Keratinocyte (primary cell): ENCODE results near the gene OVCH2. TPM values are rescaled to one million over a fixed set of nuclear protein-coding genes. Genes with fewer than 3 reads are reported as not detected.

Experiments used
- DNase-seq: peaks from one replicate; pipeline ENCODE4 v3.0.0-alpha.2; 2011; ENCODE audit warnings: low read depth, missing footprints, low spot score
- FAIRE-seq: peaks from 2 replicates; lab custom pipeline; 2011; peaks lifted over from hg19 to GRCh38; lab: Jason Lieb, UNC
- H2AFZ ChIP-seq: 2 replicates; pipeline ENCODE4 v1.6.0; 2012; ENCODE audit warnings: low read length, control low read depth, inconsistent platforms; ENCODE audit not compliant: control insufficient read depth
- H3K27ac ChIP-seq: 2 replicates; pipeline ENCODE4 v1.5.1; 2011; ENCODE audit warnings: low read length; ENCODE audit not compliant: control insufficient read depth, insufficient read depth
- H3K27me3 ChIP-seq: 3 replicates; pipeline ENCODE4 v1.6.0; 2011; ENCODE audit warnings: low read length; ENCODE audit not compliant: control insufficient read depth, insufficient read depth; ENCODE audit errors: extremely low read depth
- H3K36me3 ChIP-seq, 2 experiments: 2 replicates in 1 of 2; 3 replicates in 1 of 2; pipeline ENCODE4 v1.5.1; 2011; ENCODE audit warnings: low read length in 2 of 2, mild to moderate bottlenecking in 1 of 2; ENCODE audit not compliant: control insufficient read depth in 2 of 2, insufficient read depth in 2 of 2; ENCODE audit errors: extremely low read depth in 1 of 2
- H3K4me1 ChIP-seq: 3 replicates; pipeline ENCODE4 v1.5.1; 2011; ENCODE audit warnings: low read length; ENCODE audit not compliant: control insufficient read depth, insufficient read depth; ENCODE audit errors: extremely low read depth
- H3K4me2 ChIP-seq: 3 replicates; pipeline ENCODE4 v1.6.0; 2011; ENCODE audit warnings: low read depth, low read length; ENCODE audit not compliant: control insufficient read depth, insufficient read depth; ENCODE audit errors: extremely low read depth
- H3K4me3 ChIP-seq, 3 experiments: fragments of 200-600 bp in 1 of 3; sonication (generic) in 1 of 3; 2 replicates in 2 of 3; 3 replicates in 1 of 3; pipeline ENCODE4 v1.5.1; 2011 to 2016; ENCODE audit warnings: low read length in 3 of 3, mild to moderate bottlenecking in 3 of 3, control low read depth in 2 of 3, inconsistent platforms in 1 of 3, low read depth in 1 of 3, mixed read lengths in 1 of 3, mixed run types in 1 of 3, moderate library complexity in 1 of 3; ENCODE audit not compliant: control insufficient read depth in 2 of 3, insufficient read depth in 2 of 3; ENCODE audit errors: extremely low read depth in 1 of 3
- H3K79me2 ChIP-seq: 2 replicates; pipeline ENCODE4 v1.6.0; 2012; ENCODE audit warnings: low read length; ENCODE audit not compliant: control insufficient read depth, insufficient read depth
- H3K9ac ChIP-seq: 3 replicates; pipeline ENCODE4 v1.6.0; 2011; ENCODE audit warnings: low read length; ENCODE audit not compliant: control insufficient read depth, insufficient read depth; ENCODE audit errors: extremely low read depth
- H3K9me1 ChIP-seq: 3 replicates; pipeline ENCODE4 v1.6.0; 2011; ENCODE audit warnings: low read length; ENCODE audit not compliant: control insufficient read depth, insufficient read depth; ENCODE audit errors: extremely low read depth
- H3K9me3 ChIP-seq: 2 replicates; pipeline ENCODE4 v1.5.1; 2012; ENCODE audit warnings: low read depth, low read length; ENCODE audit not compliant: control insufficient read depth
- H4K20me1 ChIP-seq: 3 replicates; pipeline ENCODE4 v1.6.0; 2011; ENCODE audit warnings: low read length; ENCODE audit not compliant: control insufficient read depth, insufficient read depth; ENCODE audit errors: extremely low read depth
- CTCF ChIP-seq, 3 experiments: IDR thresholded peaks in 1 of 3; conservative IDR thresholded peaks in 1 of 3; optimal IDR thresholded peaks in 1 of 3; 2 replicates in 2 of 3; 3 replicates in 1 of 3; pipeline versions ENCODE3 to v1.5.1; 2011; ENCODE audit warnings: low read length in 3 of 3, mild to moderate bottlenecking in 3 of 3, moderate library complexity in 2 of 3, control low read depth in 1 of 3, inconsistent platforms in 1 of 3; ENCODE audit not compliant: insufficient read depth in 2 of 3; ENCODE audit errors: extremely low read depth in 1 of 3
- EZH2 ChIP-seq: IDR thresholded peaks from one replicate; pipeline ENCODE4 v1.6.1; 2012; ENCODE audit warnings: inconsistent platforms, mild to moderate bottlenecking, low read length, moderate library complexity
- dilution Hi-C: fragments of 300-500 bp; cut with MboI; formaldehyde crosslinking; loops from one replicate; pipeline ENCODE4 v1.7.0; 2020; ENCODE audit warnings: low sequenced_read_pairs; ENCODE audit not compliant: extremely low pct_ligation_motif_present
- polyA plus RNA-seq, 5 experiments: library from polyadenylated mRNA; depleted of rRNA in 3 of 5; stranded (reverse) in 3 of 5; stranded (forward) in 1 of 5; unstranded in 1 of 5; fragments of >200 nt; gene quantifications; 1 replicate in 1 of 5; 2 replicates in 3 of 5; 3 replicates in 1 of 5; pipeline versions ENCODE4 v1.2.1 to v1.2.3, GENCODE V29; 2011 to 2012; ENCODE audit warnings: missing spikeins in 2 of 5, low read depth in 1 of 5, low replicate concordance in 1 of 5

Gene OVCH2
- polyA plus RNA-seq, 1 donor (not counting 4 experiments of a cell fraction or from before 2014, with no cell fraction given) = 2.8 TPM

GRCh38 chr11:7645206-7645605, 61.1 kb downstream of the OVCH2 start:
- Histone ChIP-seq H3K9ac (no peak overlapping the region), H3K9me3 (no peaks in the 10 kb centered on the region), H3K79me2 (no peaks in the 10 kb centered on the region), H3K27me3 (no peaks in the 10 kb centered on the region), H3K9me1 (no peaks in the 10 kb centered on the region), H2AFZ (no peak overlapping the region), H4K20me1 (no peaks in the 10 kb centered on the region), H3K4me3 (no peak overlapping the region), H3K36me3 (peaks cover 0 to 2% of the 10 kb centered on the region in 2 experiments), H3K4me1 (no peaks in the 10 kb centered on the region), H3K27ac (no peak overlapping the region), H3K4me2 (no peak overlapping the region)
- dilution Hi-C loops = no loop called here
- DNase-seq (no peak), FAIRE-seq (no peak)
- TF ChIP-seq EZH2 (no peak), CTCF (optimal IDR thresholded peaks at IDR 0.05 in 1 of 3, IDR thresholded peaks at IDR 0.05 in 1 of 3, conservative IDR thresholded peaks at IDR 0.05 in 1 of 3; ENCODE audit: extremely low read depth in 1 of 3, insufficient read depth in 2 of 3, low read length in 3 of 3) (no peak)

GRCh38 chr11:7643314-7643713, 63.0 kb downstream of the OVCH2 start:
- H3K9me3 ChIP-seq = no peaks in the 10 kb centered on the region

More at GRCh38 chr11:7643314-7643713, 63.0 kb downstream of the OVCH2 start:
- DNase-seq (no peak), FAIRE-seq (no peak)
- Histone ChIP-seq H3K4me1 (no peaks in the 10 kb centered on the region), H4K20me1 (no peaks in the 10 kb centered on the region), H2AFZ (no peak overlapping the region), H3K27ac (no peak overlapping the region), H3K4me2 (no peak overlapping the region), H3K4me3 (no peak overlapping the region), H3K36me3 (no peaks in the 10 kb centered on the region), H3K79me2 (no peaks in the 10 kb centered on the region), H3K9ac (no peak overlapping the region), H3K27me3 (no peaks in the 10 kb centered on the region), H3K9me1 (no peaks in the 10 kb centered on the region)
- dilution Hi-C loops = no loop called here
- no peak for TF ChIP-seq CTCF (optimal IDR thresholded peaks at IDR 0.05 in 1 of 3, IDR thresholded peaks at IDR 0.05 in 1 of 3, conservative IDR thresholded peaks at IDR 0.05 in 1 of 3; ENCODE audit: extremely low read depth in 1 of 3, insufficient read depth in 2 of 3, low read length in 3 of 3)
